GM13977 (cell line): ENCODE measurements around the gene ROBO4.

Experiments
- DNase-seq: peaks from one replicate; pipeline ENCODE4 v3.0.0; 2012; ENCODE audit warnings: low spot score
- in situ Hi-C: fragments of 300-500 bp; cut with MboI; formaldehyde crosslinking; loops from one replicate; pipeline ENCODE4 v1.12.0; 2022; ENCODE audit warnings: low sequenced_read_pairs, low pct_unique_long_range_greater_than_20kb, mixed read lengths, inconsistent platforms; ENCODE audit not compliant: unreplicated experiment
- TF ChIP-seq, protein P1 (sequence below): IDR thresholded peaks from 2 replicates; pipeline ENCODE4 v1.5.1; 2012; ENCODE audit warnings: mild to moderate bottlenecking, control low read depth; ENCODE audit not compliant: insufficient read depth; ENCODE audit errors: extremely low read depth, missing control alignments

ROBO4 gene

DNA sequence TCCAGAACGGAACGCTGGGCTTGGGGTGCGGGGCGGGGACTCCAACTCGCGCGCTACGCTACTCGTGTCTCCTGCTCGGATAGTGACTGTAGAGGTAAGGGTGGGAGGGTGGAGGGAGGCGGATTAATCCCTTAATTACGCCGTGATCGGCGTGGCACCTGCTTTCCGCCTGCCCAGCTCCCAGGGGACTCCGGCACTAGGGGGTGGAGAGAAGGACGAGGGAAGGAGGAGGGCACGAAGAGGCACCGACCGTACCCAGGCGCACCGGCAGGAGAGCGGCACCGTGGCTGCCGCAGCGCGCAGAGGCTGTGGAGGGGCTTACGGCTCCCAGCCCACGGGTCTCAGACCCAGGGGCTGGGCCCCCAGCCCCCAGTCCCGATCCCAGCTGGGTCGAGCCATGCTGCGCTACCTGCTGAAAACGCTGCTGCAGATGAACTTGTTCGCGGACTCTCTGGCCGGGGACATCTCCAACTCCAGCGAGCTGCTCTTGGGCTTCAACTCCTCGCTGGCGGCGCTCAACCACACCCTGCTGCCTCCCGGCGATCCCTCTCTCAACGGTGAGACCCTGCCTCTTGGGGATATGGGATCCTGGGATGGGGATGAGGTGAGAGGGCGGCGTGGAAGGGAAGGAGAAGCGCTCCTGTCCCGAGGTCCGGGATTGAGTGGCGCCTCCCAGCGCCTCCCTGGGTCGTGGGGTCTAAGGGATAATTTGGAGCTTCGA is 32.3 kb downstream of the ROBO4 start, which contains the start of gene ROBO3:
TSS of gene ROBO3 (plus strand) at position 252 of the 721 bp plus-strand sequence. CDS start at position 398, 146 bp downstream.
- TF ChIP-seq, protein P1, sequence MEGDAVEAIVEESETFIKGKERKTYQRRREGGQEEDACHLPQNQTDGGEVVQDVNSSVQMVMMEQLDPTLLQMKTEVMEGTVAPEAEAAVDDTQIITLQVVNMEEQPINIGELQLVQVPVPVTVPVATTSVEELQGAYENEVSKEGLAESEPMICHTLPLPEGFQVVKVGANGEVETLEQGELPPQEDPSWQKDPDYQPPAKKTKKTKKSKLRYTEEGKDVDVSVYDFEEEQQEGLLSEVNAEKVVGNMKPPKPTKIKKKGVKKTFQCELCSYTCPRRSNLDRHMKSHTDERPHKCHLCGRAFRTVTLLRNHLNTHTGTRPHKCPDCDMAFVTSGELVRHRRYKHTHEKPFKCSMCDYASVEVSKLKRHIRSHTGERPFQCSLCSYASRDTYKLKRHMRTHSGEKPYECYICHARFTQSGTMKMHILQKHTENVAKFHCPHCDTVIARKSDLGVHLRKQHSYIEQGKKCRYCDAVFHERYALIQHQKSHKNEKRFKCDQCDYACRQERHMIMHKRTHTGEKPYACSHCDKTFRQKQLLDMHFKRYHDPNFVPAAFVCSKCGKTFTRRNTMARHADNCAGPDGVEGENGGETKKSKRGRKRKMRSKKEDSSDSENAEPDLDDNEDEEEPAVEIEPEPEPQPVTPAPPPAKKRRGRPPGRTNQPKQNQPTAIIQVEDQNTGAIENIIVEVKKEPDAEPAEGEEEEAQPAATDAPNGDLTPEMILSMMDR: no peak
- in situ Hi-C loops: loop anchor here (25.0 kb wide), 1 partner anchor 453 kb away; the partner anchor contains the start of gene OR8B4
- DNase-seq: no peak

DNA sequence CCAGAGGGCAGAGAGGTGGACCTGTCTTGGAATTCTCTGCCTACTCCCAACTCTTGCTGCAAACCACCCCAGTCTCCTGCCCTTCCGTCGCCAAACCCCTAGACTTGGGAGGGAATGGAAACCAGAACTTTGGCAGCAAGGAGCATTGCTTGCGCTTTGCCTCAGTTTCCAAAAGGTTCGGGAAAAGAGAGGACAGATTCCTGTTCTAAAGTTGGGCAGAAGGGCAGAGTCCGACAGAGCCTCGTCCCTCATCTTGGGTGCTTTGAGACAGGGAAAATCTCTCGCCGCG is 32.8 kb downstream of the ROBO4 start:
- TF ChIP-seq, protein P1: no peak
- no peak for DNase-seq
- in situ Hi-C loops: loop anchor here (25.0 kb wide), 1 partner anchor 453 kb away; the partner anchor contains the start of gene OR8B4

DNA sequence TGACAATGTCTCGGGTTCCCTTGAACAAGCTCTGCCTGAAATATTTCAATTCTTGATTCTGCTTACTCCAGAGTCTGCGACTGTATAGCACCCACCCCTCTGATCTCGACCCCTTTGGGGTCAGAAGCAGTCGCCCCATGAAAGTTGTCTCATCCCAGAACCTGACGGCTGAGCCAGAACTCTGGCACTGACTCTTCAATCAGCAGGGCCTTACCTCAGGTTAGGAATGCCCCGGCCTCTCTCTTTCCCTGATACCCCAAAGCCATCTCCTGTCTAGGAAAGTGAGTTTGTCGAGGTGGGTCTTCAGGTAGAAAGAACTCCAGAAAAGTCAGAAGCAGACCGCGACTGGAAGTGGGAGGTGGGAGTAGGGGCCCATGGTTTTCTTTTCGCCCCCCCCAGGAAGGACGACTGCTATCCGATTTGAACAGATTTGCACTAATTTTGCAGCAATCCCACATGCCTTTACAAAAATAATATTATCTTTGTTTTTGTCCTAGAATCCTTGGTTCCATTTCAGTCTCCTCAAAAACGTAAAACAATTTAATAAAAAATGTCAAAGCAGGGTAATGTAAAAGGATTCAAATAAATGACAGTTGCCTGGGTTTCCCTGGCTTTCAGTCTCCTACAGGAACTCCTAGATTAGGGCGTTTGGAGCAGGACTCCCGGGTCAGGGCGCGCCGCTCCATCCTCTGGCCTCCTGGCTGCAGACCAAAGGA is 33.3 kb downstream of the ROBO4 start:
- in situ Hi-C loops: loop anchor here (25.0 kb wide), 1 partner anchor 452 kb away; the partner anchor contains the start of gene OR8B4
- no peak for DNase-seq
- TF ChIP-seq, protein P1: no peak

DNA sequence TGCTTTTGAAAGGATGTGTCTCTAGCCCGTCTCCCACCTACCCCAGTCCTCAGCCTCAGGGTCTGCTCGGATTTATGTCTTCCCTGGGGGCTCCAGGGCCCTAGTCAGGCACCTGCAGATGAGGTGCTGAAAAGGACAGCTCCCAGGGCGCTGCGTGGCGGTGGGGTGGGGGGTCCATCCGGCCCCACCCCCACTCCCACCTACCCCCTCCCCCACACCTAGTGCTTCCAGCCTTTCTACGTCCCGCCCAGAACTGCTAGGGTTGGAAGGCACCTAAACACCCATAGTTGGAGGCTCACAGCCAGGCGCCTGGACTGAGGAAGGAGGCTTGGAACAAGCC is 33.9 kb downstream of the ROBO4 start:
- in situ Hi-C loops: loop anchor here (25.0 kb wide), 1 partner anchor 451 kb away; the partner anchor contains the start of gene OR8B4
- no peak for DNase-seq
- TF ChIP-seq, protein P1: no peak

DNA sequence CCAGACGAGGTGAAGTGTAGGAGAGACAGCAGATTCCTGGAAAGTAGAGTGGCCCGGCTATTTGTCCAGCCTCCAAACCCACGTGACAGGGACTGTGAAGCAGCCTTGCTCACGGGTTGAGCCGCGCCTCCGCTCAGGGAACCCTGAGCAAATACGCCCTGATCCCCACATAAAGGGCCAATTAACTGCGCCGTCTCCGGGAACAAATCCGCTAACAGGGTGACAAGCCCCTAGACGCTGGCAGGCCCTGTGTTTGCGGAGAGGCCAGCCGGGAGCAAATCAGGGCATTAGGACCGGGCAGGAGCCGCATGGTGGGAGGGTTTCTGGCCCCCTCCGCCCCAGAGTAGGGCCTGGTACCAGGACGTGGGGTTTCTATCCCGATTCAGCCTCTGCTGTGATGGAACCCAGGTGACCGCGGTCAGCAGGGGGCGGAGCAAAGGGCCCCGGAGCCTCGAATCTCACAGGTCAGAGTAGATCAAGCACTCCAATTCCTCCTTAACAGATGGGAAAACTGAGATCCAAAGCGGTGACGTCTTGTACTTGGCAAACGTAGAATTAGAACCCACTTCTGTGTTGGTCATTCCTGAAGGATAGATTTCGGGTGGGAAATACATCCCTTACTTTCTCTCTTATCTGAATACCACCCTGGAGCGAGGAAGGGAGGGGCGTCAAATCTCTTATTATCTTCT is 34.4 kb downstream of the ROBO4 start:
- DNase-seq: no peak
- in situ Hi-C loops: loop anchor here (25.0 kb wide), 1 partner anchor 451 kb away; the partner anchor contains the start of gene OR8B4
- TF ChIP-seq, protein P1: no peak

DNA sequence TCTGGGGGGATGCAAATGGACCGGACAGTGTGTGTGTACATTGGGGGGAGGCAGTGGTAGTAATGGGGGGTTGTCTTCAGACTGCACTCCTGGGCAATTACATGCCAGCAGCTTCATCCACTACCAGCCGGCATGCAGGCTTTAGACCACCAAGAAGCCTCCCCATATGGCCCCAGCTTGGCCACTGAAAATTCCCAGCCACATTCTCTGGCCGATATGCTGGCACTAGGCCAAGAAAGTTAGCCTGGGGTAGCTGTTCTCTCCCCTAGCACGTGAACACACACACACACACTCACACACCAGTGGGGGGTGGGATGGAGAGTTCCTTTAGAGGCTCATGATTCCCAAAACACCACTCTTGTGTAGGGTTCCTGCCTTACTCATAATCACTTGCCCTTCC is 36.0 kb downstream of the ROBO4 start:
- TF ChIP-seq, protein P1: no peak
- no peak for DNase-seq
- in situ Hi-C loops: loop anchor here (25.0 kb wide), 1 partner anchor 449 kb away; the partner anchor contains the start of gene OR8B4
